B cell (primary cell): ENCODE data around the gene ANAPC2. TPM values are rescaled to one million over a fixed set of nuclear protein-coding genes. Genes with fewer than 3 reads are reported as not detected.
A peak's percentile ranks its signal among the peaks of the same experiment; 100 is the strongest.

Source experiments
- ATAC-seq: fragments of 200-7000 bp; cut with Tn5 transposase; one replicate; pipeline ENCODE4 v1.10.0; 2021; ENCODE audit warnings: low read depth, mild to moderate bottlenecking, moderate number of reproducible peaks, moderate library complexity
- CTCF ChIA-PET: fragments of 350-600 bp; sonication (Branson Sonifier 250); formaldehyde crosslinking; loops from one replicate; lab custom pipeline; 2021; ENCODE audit warnings: antibody characterized with exemption, inconsistent platforms; lab: Charles Lee
- POLR2A ChIA-PET: fragments of 350-600 bp; sonication (Branson Sonifier 250); formaldehyde crosslinking; loops from one replicate; lab custom pipeline; 2021; ENCODE audit warnings: antibody characterized with exemption; lab: Charles Lee
- DNase-seq: peaks from one replicate; pipeline ENCODE4 v3.0.0; 2013
- H2AFZ ChIP-seq: 2 replicates; pipeline ENCODE4 v1.6.1; 2012; ENCODE audit warnings: mild to moderate bottlenecking, low read depth, low read length; ENCODE audit not compliant: insufficient read depth, poor library complexity, severe bottlenecking
- H3K27ac ChIP-seq, 2 donors: 1 replicate in 1 of 2; 2 replicates in 1 of 2; pipeline ENCODE4 v1.5.1; 2012 to 2013; ENCODE audit warnings: low read length in 2 of 2, mild to moderate bottlenecking in 2 of 2, moderate library complexity in 1 of 2
- H3K27me3 ChIP-seq, 4 experiments: fragments of 200-600 bp in 1 of 4; sonication (generic) in 1 of 4; replicated peaks in 1 of 4; 1 replicate in 2 of 4; 2 replicates in 2 of 4; pipeline versions ENCODE4 v1.6.1 to v1.7.0; 2013 to 2016; ENCODE audit warnings: low read length in 3 of 4, mild to moderate bottlenecking in 2 of 4, mixed read lengths in 1 of 4, moderate library complexity in 1 of 4; ENCODE audit not compliant: insufficient read depth in 4 of 4, control insufficient read depth in 3 of 4; ENCODE audit errors: control extremely low read depth in 1 of 4
- H3K36me3 ChIP-seq, 2 experiments: replicated peaks in 1 of 2; 1 replicate in 1 of 2; 2 replicates in 1 of 2; pipeline versions ENCODE4 v1.6.1 to v1.7.1; 2013; ENCODE audit warnings: low read length in 1 of 2; ENCODE audit not compliant: insufficient read depth in 2 of 2, control insufficient read depth in 1 of 2; ENCODE audit errors: control extremely low read depth in 1 of 2, extremely low read depth in 1 of 2
- H3K4me1 ChIP-seq, 2 donors: fragments of 200-600 bp in 1 of 2; sonication (generic) in 1 of 2; 1 replicate in 1 of 2; 2 replicates in 1 of 2; pipeline versions ENCODE4 v1.5.1 to v1.6.1; 2013 to 2017; ENCODE audit warnings: low read length in 2 of 2; ENCODE audit not compliant: control insufficient read depth in 2 of 2, insufficient read depth in 2 of 2
- H3K4me2 ChIP-seq: replicated peaks from 2 replicates; pipeline ENCODE3; 2012; ENCODE audit warnings: mild to moderate bottlenecking, low read depth, low read length; ENCODE audit not compliant: poor library complexity, severe bottlenecking
- H3K4me3 ChIP-seq, 5 experiments: fragments of 200-600 bp in 1 of 5; sonication (generic) in 1 of 5; 1 replicate in 3 of 5; 2 replicates in 2 of 5; pipeline versions ENCODE4 v1.5.1 to v1.7.0; 2011 to 2016; ENCODE audit warnings: low read length in 4 of 5, mild to moderate bottlenecking in 4 of 5, low read depth in 2 of 5, control low read depth in 1 of 5, moderate library complexity in 1 of 5; ENCODE audit not compliant: insufficient read depth in 1 of 5; ENCODE audit errors: control extremely low read depth in 1 of 5, extremely low read depth in 1 of 5
- H3K79me2 ChIP-seq: fragments of 200-600 bp; sonication (generic); one replicate; pipeline ENCODE4 v1.6.0; 2016; ENCODE audit warnings: low read length; ENCODE audit not compliant: control insufficient read depth, insufficient read depth
- H3K9ac ChIP-seq: fragments of 200-600 bp; sonication (generic); 2 replicates; pipeline ENCODE4 v1.6.1; 2017; ENCODE audit warnings: mild to moderate bottlenecking, low read length, moderate library complexity
- H3K9me3 ChIP-seq, 3 donors: one replicate each; pipeline versions ENCODE4 v1.6.1 to v1.7.1; 2013; ENCODE audit warnings: low read length in 2 of 3; ENCODE audit not compliant: control insufficient read depth in 2 of 3, insufficient read depth in 1 of 3; ENCODE audit errors: control extremely low read depth in 1 of 3
- H4K20me1 ChIP-seq: 2 replicates; pipeline ENCODE4 v1.6.0; 2012; ENCODE audit warnings: mild to moderate bottlenecking, low read length; ENCODE audit not compliant: insufficient read depth, control insufficient read depth, poor library complexity, severe bottlenecking
- H3K27ac Mint-ChIP-seq: one replicate; pipeline ENCODE4 v1.8.0; 2021; ENCODE audit warnings: mixed read lengths
- H3K27me3 Mint-ChIP-seq: one replicate; pipeline ENCODE4 v1.8.0; 2021; ENCODE audit warnings: mixed read lengths
- H3K4me1 Mint-ChIP-seq: one replicate; pipeline ENCODE4 v1.8.0; 2021; ENCODE audit warnings: mixed read lengths
- H3K4me3 Mint-ChIP-seq: one replicate; pipeline ENCODE4 v1.8.0; 2021; ENCODE audit warnings: mixed read lengths
- H3K9me3 Mint-ChIP-seq: one replicate; pipeline ENCODE4 v1.8.0; 2022; ENCODE audit warnings: mixed read lengths; ENCODE audit not compliant: insufficient read depth
- EZH2 ChIP-seq: IDR thresholded peaks from 2 replicates; pipeline ENCODE4 v1.6.1; 2012; ENCODE audit warnings: borderline replicate concordance, low read depth, mild to moderate bottlenecking, moderate library complexity, low read length; ENCODE audit not compliant: insufficient read depth, poor library complexity, severe bottlenecking
- WGBS: methylation state at CpG from one replicate; pipeline ENCODE4 v1.1.5; 2013; ENCODE audit warnings: missing lambda C conversion rate; ENCODE audit not compliant: insufficient coverage; 5-methylcytosine and 5-hydroxymethylcytosine counted together
- intact Hi-C: fragments of 100-400 bp; cut with micrococcal nuclease; formaldehyde crosslinking; loops from one replicate; pipeline ENCODE4 v1.10.0; 2022
- polyA plus RNA-seq: library from polyadenylated mRNA; depleted of rRNA; stranded (reverse); fragments of >200 nt; gene quantifications from 2 replicates; pipeline ENCODE4 v1.2.3, GENCODE V29; 2012
- total RNA-seq, 2 donors: library from RNA; stranded (reverse); fragments of 120-200 nt in 1 of 2; gene quantifications; 1 replicate in 1 of 2; 2 replicates in 1 of 2; pipeline versions ENCODE4 v1.2.3 to v1.2.4, GENCODE V29; 2013 to 2022
- TF ChIP-seq, protein P1 (sequence below): fragments of 200-600 bp; IDR thresholded peaks from one replicate; pipeline ENCODE4 v1.8.0; 2022; ENCODE audit warnings: antibody characterized with exemption, mild to moderate bottlenecking

The ANAPC2 gene
- total and polyA plus RNA-seq, 2 donors (not counting 1 experiment from before 2014, with no cell fraction given) = 121 to 127 TPM

GRCh38 chr9:137168573-137168903, 19.8 kb downstream of the ANAPC2 start:
- peak overlapping the region; percentile 59 for H3K4me3 Mint-ChIP-seq
- DNase-seq (peak; percentile 58), ATAC-seq (no peak)
- no peak overlapping the region for H3K27ac Mint-ChIP-seq
- WGBS = 2% methylated on average over 36 of the region's 36 CpGs
- Histone ChIP-seq H3K9ac (peak overlapping the region; percentile 48), H3K4me1 (peaks cover 8 to 35% of the 10 kb centered on the region in 2 donors), H3K27ac (no peak overlapping the region), H3K9me3 (peaks cover 0 to 22% (median 0%) of the 10 kb centered on the region in 3 donors), H2AFZ (no peak overlapping the region), H3K4me3 (peak overlapping the region in 2 of 5 experiments; percentile 12 to 21), H3K79me2 (no peaks in the 10 kb centered on the region), H3K36me3 (no peaks in the 10 kb centered on the region), H3K4me2 (peak overlapping the region; percentile 74), H3K27me3 (peaks cover 0 to 84% (median 39%) of the 10 kb centered on the region in 4 experiments), H4K20me1 (no peaks in the 10 kb centered on the region)
- TF ChIP-seq EZH2 = no peak
- TF ChIP-seq, protein P1, sequence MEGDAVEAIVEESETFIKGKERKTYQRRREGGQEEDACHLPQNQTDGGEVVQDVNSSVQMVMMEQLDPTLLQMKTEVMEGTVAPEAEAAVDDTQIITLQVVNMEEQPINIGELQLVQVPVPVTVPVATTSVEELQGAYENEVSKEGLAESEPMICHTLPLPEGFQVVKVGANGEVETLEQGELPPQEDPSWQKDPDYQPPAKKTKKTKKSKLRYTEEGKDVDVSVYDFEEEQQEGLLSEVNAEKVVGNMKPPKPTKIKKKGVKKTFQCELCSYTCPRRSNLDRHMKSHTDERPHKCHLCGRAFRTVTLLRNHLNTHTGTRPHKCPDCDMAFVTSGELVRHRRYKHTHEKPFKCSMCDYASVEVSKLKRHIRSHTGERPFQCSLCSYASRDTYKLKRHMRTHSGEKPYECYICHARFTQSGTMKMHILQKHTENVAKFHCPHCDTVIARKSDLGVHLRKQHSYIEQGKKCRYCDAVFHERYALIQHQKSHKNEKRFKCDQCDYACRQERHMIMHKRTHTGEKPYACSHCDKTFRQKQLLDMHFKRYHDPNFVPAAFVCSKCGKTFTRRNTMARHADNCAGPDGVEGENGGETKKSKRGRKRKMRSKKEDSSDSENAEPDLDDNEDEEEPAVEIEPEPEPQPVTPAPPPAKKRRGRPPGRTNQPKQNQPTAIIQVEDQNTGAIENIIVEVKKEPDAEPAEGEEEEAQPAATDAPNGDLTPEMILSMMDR = no peak
- CTCF ChIA-PET = no interaction called here
- peaks cover 25% of the 10 kb centered on the region for H3K27me3 Mint-ChIP-seq
- H3K9me3 Mint-ChIP-seq = no peaks in the 10 kb centered on the region
- POLR2A ChIA-PET = no interaction called here
- intact Hi-C loops = no loop called here
- peaks cover 12% of the 10 kb centered on the region for H3K4me1 Mint-ChIP-seq

- Histone ChIP-seq H3K9me3 (peaks cover 0 to 22% (median 0%) of the 10 kb centered on the region in 3 donors), H3K9ac (no peak overlapping the region), H3K27ac (no peak overlapping the region), H3K36me3 (no peaks in the 10 kb centered on the region), H2AFZ (no peak overlapping the region), H3K79me2 (no peaks in the 10 kb centered on the region), H3K4me2 (peak overlapping the region; percentile 74), H3K27me3 (peaks cover 0 to 85% (median 40%) of the 10 kb centered on the region in 4 experiments), H3K4me1 (peaks cover 8 to 35% of the 10 kb centered on the region in 2 donors), H3K4me3 (no peak overlapping the region), H4K20me1 (no peaks in the 10 kb centered on the region)
- no peak for DNase-seq
- 13% methylated on average over 54 of the region's 57 CpGs for WGBS
- POLR2A ChIA-PET = no interaction called here
- no peak for ATAC-seq
- no peak overlapping the region for H3K27ac Mint-ChIP-seq
- intact Hi-C loops = no loop called here
- H3K4me3 Mint-ChIP-seq = peak overlapping the region; percentile 59
- no peak for TF ChIP-seq EZH2
- TF ChIP-seq, protein P1 = no peak
- H3K9me3 Mint-ChIP-seq = no peaks in the 10 kb centered on the region
- CTCF ChIA-PET = no interaction called here
- peaks cover 11% of the 10 kb centered on the region for H3K4me1 Mint-ChIP-seq
- H3K27me3 Mint-ChIP-seq = peaks cover 28% of the 10 kb centered on the region
Measured at GRCh38 chr9:137167747-137168572, 20.4 kb downstream of the ANAPC2 start.
